ENCODE data around the gene ST6GALNAC3. TPM values are rescaled to one million over a fixed set of nuclear protein-coding genes. Genes with fewer than 3 reads are reported as not detected.

ST6GALNAC3 gene
- total and polyA plus RNA-seq, 11 donors = 2.5 to 7.7 (median 4.4) TPM

DNA sequence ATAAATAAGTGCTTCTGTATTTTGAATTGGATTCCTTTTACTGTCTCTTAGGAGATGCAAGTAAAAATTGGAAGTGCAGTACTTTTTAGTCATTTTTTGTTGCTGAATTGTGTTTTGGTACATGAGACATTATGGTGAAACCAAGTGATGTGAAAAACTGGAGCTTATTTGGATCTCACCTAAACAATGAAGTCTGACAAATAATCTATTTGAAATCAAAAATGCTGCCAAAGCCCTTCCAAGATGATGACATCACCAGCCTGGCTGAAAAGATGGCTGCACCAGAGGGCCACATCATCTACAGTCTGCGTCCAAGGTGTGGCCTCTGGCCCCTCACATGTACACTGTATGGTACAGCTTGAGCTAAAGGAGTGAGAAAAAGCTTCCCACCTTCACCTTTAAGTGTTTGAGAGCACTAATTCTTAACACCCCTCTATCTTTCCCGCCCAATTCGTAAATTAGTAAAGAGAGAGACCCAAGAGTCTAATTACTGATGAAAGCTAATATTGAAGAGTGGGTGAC, 600.2 kb downstream of the ST6GALNAC3 start:
- intact Hi-C loops (cut with DNase I) = no loop called here
- no peak overlapping the region for H3K27ac ChIP-seq
- 89 to 98% (median 94%) methylated on average over 3 of the region's 3 CpGs for WGBS, 4 donors
- H3K27me3 ChIP-seq = no peaks in the 10 kb centered on the region
- DNase-seq (no peak), ATAC-seq (no peak)
- TF ChIP-seq, protein P1, sequence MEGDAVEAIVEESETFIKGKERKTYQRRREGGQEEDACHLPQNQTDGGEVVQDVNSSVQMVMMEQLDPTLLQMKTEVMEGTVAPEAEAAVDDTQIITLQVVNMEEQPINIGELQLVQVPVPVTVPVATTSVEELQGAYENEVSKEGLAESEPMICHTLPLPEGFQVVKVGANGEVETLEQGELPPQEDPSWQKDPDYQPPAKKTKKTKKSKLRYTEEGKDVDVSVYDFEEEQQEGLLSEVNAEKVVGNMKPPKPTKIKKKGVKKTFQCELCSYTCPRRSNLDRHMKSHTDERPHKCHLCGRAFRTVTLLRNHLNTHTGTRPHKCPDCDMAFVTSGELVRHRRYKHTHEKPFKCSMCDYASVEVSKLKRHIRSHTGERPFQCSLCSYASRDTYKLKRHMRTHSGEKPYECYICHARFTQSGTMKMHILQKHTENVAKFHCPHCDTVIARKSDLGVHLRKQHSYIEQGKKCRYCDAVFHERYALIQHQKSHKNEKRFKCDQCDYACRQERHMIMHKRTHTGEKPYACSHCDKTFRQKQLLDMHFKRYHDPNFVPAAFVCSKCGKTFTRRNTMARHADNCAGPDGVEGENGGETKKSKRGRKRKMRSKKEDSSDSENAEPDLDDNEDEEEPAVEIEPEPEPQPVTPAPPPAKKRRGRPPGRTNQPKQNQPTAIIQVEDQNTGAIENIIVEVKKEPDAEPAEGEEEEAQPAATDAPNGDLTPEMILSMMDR (IDR thresholded peaks at IDR 0.05) = no peak
- no peak for TF ChIP-seq POLR2A (IDR thresholded peaks at IDR 0.05)
- H3K4me3 ChIP-seq = no peak overlapping the region
- H3K4me1 ChIP-seq = no peaks in the 10 kb centered on the region
- H3K36me3 ChIP-seq = no peaks in the 10 kb centered on the region
- H3K9me3 ChIP-seq = no peaks in the 10 kb centered on the region

DNA sequence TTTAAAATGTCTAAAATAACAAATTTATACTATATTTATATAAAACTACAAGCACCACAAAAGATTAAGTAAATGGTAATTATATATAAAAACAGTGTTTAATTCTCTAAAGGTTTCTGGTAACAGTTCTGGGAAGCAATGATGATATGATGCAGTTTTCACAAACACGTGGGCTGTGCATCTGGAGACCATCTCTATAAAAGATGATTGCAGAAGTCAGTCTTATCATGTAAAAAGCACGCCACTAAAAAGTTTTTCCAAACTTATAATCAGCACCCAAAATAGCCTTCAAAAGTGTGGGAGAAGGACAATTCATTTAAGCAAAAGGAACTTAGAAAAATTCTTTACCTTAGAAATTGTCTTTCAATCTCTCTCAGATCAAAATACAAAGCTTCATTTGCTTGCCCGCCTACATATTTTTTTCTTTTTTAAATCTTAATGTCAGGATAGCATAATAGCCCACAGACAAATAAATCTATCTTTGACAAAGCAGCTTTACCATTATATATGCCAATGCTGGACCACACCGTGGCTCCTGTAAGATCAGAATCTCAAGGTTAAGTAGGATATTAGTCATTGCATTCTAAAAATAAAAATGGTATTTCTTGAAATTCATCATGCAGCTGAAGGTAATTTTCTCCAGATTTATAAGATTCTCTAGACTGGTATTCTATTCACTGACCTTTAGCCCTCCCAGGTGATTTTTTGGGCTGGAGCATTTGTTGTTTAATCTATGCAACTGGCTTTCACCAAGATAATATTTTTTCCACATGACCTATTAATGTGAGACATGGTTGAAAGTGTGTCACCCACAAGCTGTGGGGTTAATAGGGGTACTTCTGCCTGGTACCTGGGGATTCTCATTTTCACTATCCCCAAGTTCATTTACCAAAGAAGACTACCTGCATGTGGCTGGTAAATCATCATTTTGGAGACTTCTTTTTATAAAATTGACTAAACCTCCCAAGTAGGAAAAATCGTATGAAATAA, 603.2 kb downstream of the ST6GALNAC3 start:
- no peak overlapping the region for H3K4me3 ChIP-seq
- no peaks in the 10 kb centered on the region for H3K4me1 ChIP-seq
- ATAC-seq (no peak), DNase-seq (no peak)
- 62 to 70% (median 65%) methylated on average over 5 of the region's 5 CpGs for WGBS, 4 donors
- no peaks in the 10 kb centered on the region for H3K9me3 ChIP-seq
- no peak overlapping the region for H3K27ac ChIP-seq
- H3K36me3 ChIP-seq = no peaks in the 10 kb centered on the region
- intact Hi-C loops (cut with DNase I) = no loop called here
- H3K27me3 ChIP-seq = no peaks in the 10 kb centered on the region
- no peak for TF ChIP-seq POLR2A (IDR thresholded peaks at IDR 0.05)
- TF ChIP-seq, protein P1 (IDR thresholded peaks at IDR 0.05) = no peak

DNA sequence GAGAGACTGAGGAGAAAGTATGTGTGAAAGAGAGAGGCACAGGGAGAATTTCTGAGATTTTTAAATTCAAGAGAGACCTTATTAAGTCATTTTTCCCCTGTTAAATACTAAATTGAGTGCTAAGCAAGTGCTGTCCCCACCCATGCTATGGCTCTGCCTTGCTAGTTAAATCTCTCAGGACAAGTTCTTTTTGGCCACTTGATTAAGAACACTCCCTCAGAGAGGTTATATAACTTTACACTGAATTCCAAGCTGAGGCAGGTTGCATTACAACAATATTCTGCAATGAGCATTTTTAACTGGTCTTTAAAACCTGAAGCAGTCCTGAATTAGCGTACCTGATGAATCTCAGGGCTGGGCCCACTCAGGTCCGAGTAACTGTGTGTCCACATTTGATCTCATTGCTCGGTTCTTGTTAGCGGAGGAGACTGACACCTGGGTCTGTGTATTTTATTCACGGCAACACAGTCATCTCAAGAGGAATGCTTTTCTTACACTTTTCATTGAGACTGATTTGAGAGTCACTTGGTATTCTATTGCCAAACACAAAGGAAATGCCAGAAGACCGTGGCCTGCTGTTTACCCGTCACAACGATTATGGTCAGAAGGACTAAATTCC, 605.1 kb downstream of the ST6GALNAC3 start:
- H3K4me1 ChIP-seq = no peaks in the 10 kb centered on the region
- 88 to 92% (median 91%) methylated on average over 8 of the region's 8 CpGs for WGBS, 4 donors
- no peak overlapping the region for H3K27ac ChIP-seq
- H3K4me3 ChIP-seq = no peak overlapping the region
- H3K9me3 ChIP-seq = no peaks in the 10 kb centered on the region
- DNase-seq = no peak
- H3K36me3 ChIP-seq = no peaks in the 10 kb centered on the region
- intact Hi-C loops (cut with DNase I) = no loop called here
- H3K27me3 ChIP-seq = no peaks in the 10 kb centered on the region
- TF ChIP-seq, protein P1 (IDR thresholded peaks at IDR 0.05) = no peak
- no peak for TF ChIP-seq POLR2A (IDR thresholded peaks at IDR 0.05)
- no peak for ATAC-seq

DNA sequence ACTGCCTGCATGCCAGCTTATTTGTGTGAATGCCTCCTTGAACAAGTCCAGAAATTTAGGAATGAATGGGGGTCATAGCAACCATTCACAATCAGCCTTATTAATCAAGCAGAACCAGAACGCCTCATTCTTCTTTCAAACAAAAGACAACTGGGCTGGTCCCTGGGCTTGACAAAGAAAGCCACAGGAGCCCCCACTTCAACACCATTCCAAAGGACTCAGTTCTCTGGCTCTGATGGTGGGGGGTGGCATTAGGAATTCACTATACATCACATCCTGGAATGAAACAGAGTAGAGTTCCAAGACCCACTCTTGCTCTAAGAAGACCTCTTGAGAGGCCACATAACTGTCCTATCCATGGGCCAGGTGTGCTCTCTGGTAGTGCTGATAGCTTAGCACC, 606.1 kb downstream of the ST6GALNAC3 start:
- intact Hi-C loops (cut with DNase I) = no loop called here
- H3K4me3 ChIP-seq = no peak overlapping the region
- H3K27ac ChIP-seq = no peak overlapping the region
- no peaks in the 10 kb centered on the region for H3K27me3 ChIP-seq
- H3K36me3 ChIP-seq = no peaks in the 10 kb centered on the region
- TF ChIP-seq POLR2A (IDR thresholded peaks at IDR 0.05) = no peak
- TF ChIP-seq, protein P1 (IDR thresholded peaks at IDR 0.05) = no peak
- ATAC-seq = no peak
- no peak for DNase-seq
- no peaks in the 10 kb centered on the region for H3K9me3 ChIP-seq
- H3K4me1 ChIP-seq = no peaks in the 10 kb centered on the region
- WGBS, 4 donors = 73 to 100% (median 89%) methylated on average over 1 of the region's 1 CpG

Data from heart left ventricle (tissue), 16 donors.